HG02763 (cell line): ENCODE measurements around the gene OLFM3.

Experiments
- ATAC-seq: cut with Tn5 transposase; IDR thresholded peaks from one replicate; pipeline ENCODE4 v1.9.1; 2021; ENCODE audit warnings: mild to moderate bottlenecking, moderate library complexity; ENCODE audit not compliant: unreplicated experiment

The OLFM3 gene

GRCh38 chr1:101996825-101997465 lies at the start of gene OLFM3:
Gene OLFM3 (minus strand): TSS chr1:101996926.
- no peak for ATAC-seq

DNA sequence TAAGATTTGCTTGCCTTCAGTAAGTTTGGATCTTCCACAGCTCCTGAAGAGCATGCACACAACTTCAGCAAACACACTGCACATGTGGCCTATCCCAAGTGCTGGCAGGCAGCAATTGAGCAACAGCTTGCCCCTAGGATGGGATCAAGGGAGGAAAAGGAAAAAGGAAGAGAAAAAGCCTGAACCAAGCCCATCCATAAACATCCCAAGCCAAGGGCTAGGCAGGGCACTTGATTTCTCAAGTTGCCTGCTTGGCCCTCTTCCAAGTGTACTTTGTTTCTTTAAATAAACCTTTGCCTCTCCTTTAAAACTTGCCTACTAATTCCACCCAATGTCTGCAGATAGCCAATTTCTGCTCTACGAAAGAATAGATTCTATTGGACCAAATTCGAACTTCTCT lies 49.0 kb upstream of the OLFM3 start:
- ATAC-seq = no peak

GRCh38 chr1:102032534-102032933 lies 35.8 kb upstream of the OLFM3 start:
- ATAC-seq = no peak

- no peak for ATAC-seq
These were observed 22.8 kb upstream of the OLFM3 start for GRCh38 chr1:102019530-102019929.

DNA sequence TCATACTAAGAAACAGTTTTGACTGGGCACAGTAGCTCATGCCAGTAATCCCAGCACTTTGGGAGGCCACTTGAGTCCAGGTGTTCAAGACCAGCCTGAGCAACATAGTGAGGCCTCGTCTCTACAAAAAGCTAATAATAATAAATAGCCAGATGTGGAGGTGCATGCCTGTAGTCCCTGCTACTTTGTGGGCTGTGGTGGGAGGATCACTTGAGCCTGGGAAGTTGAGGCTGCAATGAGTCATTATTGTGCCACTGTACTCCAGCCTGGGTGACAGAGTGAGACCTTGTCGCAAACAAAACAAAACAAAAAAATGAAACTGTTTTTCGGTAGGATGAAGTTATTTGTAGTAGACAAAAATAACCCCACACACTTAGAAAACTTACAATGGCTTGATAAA lies 19.0 kb upstream of the OLFM3 start:
- no peak for ATAC-seq

GRCh38 chr1:102002057-102002456 lies 5.3 kb upstream of the OLFM3 start:
- no peak for ATAC-seq

GRCh38 chr1:101995984-101996745 lies 561 bp downstream of the OLFM3 start:
- ATAC-seq = no peak

GRCh38 chr1:101993710-101994109 lies 3.0 kb downstream of the OLFM3 start:
- ATAC-seq = no peak

GRCh38 chr1:101992821-101993575 lies 3.7 kb downstream of the OLFM3 start:
- ATAC-seq = no peak

GRCh38 chr1:101980974-101981373 lies 15.8 kb downstream of the OLFM3 start:
- ATAC-seq = no peak

- ATAC-seq = no peak
These were observed 19.5 kb downstream of the OLFM3 start for GRCh38 chr1:101977266-101977665.

DNA sequence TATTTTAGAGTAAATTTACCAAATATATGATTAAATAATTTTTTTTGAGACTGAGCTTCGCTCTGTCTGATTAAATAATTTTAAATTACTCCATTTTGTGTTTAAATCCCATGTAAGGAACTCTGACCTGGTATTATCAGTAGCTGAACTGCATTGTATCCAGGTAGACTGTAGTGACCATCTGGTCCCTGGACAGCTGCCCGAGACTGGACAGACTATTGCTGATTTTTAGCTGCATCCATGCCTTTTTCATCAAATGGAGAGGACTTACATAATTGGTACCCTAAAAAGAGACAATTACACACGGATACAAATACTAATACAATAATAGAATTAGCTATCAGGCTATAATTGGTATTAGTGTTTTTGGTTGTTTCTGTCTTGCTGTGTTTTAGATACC lies 20.6 kb downstream of the OLFM3 start:
- no peak for ATAC-seq

DNA sequence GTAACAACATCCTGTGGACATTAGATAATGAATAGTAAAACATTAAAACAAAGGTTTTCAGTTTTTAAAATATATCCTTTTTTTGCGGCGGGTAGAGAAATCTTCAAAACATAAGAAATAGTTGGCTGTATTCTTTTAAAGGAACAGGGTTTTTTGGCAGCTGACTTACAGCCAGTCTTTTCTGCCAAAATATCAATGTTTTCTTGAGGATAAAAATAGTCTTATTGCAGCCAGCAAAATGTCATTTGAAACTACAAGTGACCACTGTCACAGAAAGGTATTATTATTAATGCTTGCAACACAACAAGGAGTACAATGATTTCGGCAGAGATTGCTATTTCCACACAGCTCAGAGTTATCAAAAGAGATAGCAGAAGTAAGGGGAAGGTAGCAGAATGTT lies 21.4 kb downstream of the OLFM3 start:
- no peak for ATAC-seq

DNA sequence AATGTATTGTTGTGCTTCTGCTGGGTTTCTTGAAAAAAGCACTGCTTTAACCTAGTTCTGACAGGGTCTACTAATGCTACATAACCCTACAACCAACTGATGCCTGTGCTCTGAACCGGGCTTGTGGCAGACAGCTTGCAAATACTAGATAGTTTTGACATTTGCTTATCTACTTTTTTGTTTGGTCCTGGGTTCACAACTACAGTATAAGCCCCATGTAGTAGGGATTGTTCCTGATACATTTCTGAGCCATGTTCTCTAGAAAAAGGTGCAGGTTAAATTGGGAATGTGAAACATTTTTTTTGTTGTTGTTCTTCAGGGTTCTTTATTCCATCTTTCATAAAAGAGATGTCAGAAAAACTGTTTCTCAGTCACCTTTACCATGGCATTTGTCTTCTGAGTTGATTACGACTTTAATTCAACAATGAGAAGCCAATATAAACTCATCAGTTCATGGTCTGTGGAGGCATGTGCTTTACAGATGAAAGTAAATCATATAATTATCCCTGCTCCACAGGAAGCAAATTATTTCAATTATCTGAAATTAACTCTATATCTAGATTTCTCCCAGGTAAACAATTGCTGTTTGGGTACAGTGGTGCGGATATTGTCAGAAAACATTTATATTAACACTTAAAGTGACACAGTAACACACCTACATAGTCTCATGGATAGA lies 22.0 kb downstream of the OLFM3 start:
- no peak for ATAC-seq

GRCh38 chr1:101971304-101971703 lies 25.4 kb downstream of the OLFM3 start:
- ATAC-seq = no peak

- no peak for ATAC-seq
These were observed 28.9 kb downstream of the OLFM3 start for GRCh38 chr1:101967871-101968270.

GRCh38 chr1:101965341-101965740 lies 31.4 kb downstream of the OLFM3 start:
- no peak for ATAC-seq

- ATAC-seq = no peak
These were observed 32.0 kb downstream of the OLFM3 start for GRCh38 chr1:101964708-101965107.

DNA sequence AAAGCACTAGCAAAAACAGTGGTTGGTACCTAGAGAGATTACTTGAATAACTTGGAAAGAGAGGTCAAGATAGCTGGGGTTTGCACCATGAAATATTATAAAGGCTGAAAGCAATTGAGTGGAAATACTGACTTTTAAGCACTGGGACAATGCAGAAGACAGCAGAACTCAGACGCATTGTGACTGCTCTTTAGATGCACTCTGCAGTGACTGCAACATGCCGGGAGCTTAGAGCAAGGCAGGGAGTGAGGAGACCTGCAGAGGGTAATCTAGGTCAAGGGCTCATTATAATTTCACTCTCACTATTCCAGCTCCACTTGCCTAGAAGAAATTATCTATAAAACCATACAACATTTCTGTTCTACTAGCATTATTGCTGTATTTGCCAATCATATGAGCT lies 36.6 kb downstream of the OLFM3 start:
- ATAC-seq = no peak

DNA sequence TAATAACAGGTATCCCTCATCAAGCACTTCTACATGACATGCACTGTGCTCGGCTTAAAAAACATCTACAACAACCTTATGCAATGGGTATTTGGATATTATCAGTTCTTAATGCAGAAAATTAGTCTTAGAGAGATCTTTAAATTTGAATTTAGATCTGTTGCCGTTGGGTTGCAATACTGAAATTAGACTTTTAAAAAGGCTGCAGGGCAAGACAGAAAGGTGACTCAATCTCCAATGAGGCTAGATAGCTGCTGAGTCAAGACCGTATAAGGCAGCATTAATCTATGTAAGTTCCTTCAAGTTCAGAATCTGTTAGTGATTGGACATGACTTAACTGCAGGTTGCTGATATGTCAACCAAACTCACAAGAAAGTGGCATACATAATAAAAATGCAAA lies 37.3 kb downstream of the OLFM3 start:
- ATAC-seq = no peak

- ATAC-seq = no peak
These were observed 39.0 kb downstream of the OLFM3 start for GRCh38 chr1:101957771-101958170.
